HG03103 (cell line): ENCODE results near the gene FAM219B.
A peak's percentile ranks its signal among the peaks of the same experiment; 100 is the strongest.
"Not testable (repeated sequence)": the region's sequence is repeated elsewhere in the genome, so short reads cannot be mapped to it uniquely, and the experiment has no call there.

Experiments used
- ATAC-seq: cut with Tn5 transposase; IDR thresholded peaks from one replicate; pipeline ENCODE4 v1.9.1; 2021; ENCODE audit warnings: low read depth; ENCODE audit not compliant: unreplicated experiment

Gene FAM219B

DNA sequence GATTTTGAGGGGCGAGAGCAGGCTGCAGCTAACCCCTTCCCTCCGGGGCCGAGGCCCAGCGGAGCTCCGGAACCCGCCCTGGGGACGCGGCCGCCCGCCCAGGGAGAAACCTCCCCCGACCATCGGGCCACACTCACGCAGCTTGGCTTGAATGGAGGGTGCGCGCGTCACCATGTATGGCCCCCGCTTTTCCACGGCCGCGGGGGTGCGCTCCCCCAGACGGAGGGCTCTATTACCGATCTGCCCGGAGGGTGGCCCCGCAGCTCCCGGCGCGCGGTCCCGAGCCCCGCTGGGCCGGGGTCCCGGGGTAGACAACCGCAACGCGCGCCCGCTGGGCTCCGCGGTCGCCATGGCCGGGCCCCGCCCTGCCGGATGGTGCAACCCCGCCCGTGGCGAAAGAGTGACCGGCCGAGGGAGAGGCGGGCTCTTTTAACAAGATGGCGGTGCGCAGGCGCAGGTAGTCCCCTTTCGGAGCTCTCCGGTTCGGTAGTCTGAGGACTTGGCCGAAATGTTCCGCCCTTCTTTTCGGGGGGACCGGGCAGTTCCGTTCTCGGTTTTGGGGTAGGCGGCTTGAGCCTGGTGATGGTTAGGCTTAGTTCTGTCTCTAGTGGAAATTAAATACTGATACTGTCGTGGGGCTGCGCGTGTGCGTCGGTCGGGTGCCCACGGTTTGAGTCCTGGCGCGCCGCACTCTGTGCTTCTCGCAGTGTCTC lies at the start of gene FAM219B:
Gene FAM219B (minus strand): TSS at position 402 of the 713 bp plus-strand sequence. CDS start 51 bp downstream, at position 351.
- ATAC-seq = peak; percentile 77

DNA sequence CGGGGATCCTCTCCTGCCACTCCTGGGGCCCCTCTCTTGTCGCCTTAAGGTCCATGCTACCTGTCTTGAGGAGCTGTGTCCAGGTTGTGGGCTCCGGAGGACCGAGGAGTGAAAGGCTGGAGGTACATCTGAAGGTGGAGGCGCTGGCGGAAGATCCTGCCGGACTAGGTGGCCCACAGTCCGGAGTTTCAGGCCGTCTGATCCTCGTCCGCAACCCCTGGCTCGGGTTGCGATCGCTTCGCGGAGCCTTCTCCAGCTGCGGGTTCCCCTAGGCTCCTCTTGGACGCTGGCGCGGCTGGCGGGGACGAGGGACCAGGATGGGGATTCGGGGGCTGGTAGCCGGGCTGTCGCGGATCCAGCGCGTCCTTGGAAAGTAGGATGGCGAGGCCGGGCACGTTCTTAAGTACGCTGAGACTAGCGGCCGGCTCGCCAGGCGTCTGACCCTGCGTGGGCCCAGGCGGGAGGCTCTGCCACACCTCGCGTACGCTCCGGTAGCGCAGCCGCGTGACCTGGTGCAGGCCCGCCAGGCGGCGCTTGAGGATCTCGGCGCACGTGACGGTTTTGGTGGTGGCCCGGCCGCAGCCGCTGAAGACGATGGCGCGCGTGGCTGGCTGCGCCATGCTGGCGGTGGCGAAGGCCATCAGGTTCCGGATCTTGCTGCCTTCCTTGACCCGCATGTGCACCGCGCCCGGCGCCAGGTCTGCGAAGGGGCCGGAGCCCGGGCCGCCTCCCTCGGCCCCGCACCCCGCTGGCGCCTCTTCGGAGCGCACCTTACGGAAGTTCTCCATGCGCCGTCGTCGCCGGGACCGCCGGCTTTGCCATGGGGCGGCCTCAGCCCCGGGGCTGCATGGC lies 49.4 kb upstream of the FAM219B start:
- ATAC-seq = peak; percentile 35

DNA sequence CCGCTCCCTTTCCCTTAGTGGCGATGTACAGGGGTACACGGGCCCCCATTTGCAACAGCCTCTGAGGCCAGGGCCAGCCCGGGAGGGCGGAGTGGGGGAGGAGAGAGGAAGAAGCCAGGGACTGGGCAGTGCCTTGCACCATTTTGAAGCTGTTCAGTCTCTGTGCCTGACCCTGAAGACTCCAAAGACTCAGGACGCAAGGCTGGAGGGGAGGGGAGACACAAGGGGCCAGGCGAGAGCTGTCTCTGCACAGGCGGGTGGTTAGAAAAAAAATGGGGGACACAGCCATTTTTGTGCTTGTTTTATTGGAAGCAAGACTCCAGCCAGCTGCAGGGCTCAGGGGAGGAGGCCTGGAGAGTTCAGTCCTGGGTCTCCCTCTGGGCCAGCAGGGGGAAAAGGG lies 48.4 kb upstream of the FAM219B start:
- no peak for ATAC-seq

DNA sequence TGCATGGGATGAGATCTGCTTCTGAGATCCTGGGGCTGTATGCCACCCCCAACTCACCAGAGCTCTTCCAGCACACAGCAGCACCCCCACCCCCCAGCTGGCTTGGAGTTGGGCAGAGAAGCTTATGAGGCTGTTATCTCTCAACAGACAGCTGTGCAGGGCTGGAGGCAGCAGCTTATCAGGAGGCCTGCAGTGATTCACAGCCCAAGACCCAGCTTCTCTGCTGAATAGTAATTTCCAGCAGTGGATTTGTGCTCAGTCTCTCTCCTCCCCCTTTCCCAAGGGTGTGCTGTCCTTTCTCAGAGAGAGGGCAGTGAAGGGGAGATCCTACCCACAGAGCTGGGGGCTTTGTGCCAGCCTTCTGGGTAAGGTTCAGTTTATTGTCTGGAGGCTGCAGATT lies 47.9 kb upstream of the FAM219B start:
- no peak for ATAC-seq

- ATAC-seq = no peak
Measured at GRCh38 chr15:74951006-74951405, 44.4 kb upstream of the FAM219B start.

GRCh38 chr15:74950078-74950908 lies 43.6 kb upstream of the FAM219B start:
- no peak for ATAC-seq

DNA sequence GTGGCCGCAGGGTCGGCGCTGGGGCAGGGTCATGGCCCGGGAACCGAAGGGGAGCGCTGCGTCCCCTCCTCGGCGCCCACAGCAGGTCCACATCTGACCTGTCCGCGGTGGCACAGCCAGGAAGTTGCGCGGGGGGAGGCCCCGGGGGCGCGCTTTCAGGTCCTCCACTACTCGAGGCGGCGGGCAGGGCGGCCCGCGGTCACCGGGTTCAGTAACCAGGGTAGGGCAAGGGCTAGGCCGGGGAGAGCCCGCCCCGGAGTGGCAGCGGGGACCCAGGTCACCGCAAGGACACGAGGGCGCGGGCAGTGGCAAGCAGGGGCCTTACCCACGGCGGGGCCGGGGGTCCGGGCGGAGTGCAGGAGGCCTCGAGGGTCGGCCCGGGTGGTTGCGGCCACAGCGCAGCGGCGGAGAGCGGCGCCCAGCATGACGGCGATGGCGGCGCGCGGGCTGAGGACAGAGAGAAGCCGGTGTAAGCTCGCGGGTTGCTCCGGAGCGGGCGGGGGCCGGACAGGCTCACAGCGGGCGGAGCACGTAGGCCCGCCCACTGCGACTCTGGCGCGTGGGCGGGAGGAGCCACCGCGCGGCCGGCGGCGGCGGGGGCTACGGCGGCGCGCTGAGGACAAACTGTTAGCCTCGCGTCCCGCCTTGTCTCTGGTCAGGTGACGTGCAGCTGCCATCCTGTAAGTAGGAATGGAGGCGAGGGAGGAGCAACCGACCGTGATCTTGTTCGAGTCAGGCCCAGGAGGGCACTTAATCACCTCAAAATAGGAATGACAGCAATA lies 31.1 kb upstream of the FAM219B start, which contains the start of gene COX5A:
Gene COX5A (minus strand): TSS at position 484 of the 782 bp plus-strand sequence. CDS start 59 bp downstream, at position 425.
- ATAC-seq = peak; percentile 83

- ATAC-seq = no peak
Measured at GRCh38 chr15:74937272-74937589, 30.6 kb upstream of the FAM219B start.

DNA sequence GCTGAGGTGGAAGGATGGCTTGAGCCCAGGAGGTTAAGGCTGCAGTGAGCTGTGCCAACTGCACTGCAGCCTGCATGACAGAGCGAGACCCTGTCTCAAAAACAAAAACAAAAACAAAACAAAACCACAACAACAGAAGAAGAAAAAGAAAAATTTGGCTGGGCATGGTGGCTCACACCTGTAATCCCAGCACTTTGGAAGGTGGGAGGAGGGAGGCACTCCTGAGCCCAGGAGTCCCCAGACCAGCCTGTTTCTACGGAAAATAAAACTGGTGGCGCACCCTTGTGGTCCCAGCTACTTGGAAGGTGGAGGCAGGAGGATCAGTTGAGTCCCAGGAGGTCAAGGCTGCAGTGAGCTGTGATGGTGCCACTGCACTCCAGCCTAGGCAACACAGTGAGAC lies 28.5 kb upstream of the FAM219B start:
- not testable (repeated sequence) for ATAC-seq

- no peak for ATAC-seq
Measured at GRCh38 chr15:74933573-74933972, 26.9 kb upstream of the FAM219B start.

DNA sequence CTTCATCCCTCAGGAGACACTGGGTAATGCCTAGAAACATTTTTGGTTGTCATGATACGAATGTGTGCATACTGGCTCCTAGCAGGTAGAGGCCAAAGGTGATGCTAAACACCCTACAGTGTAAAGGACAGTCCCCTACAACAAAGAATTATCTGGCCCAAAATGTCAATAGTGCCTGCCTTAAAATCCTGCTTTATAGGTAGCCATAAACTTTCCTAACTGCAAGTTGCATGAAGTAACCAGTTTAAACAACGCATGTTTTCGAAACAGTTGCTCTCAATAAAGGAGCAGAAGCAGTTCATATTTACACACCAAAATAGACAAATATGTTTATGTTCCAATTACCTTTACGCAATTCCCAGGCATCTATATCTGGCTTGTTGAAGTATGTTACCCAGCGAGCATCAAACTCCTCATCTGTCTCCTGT lies 22.1 kb upstream of the FAM219B start:
- no peak for ATAC-seq

DNA sequence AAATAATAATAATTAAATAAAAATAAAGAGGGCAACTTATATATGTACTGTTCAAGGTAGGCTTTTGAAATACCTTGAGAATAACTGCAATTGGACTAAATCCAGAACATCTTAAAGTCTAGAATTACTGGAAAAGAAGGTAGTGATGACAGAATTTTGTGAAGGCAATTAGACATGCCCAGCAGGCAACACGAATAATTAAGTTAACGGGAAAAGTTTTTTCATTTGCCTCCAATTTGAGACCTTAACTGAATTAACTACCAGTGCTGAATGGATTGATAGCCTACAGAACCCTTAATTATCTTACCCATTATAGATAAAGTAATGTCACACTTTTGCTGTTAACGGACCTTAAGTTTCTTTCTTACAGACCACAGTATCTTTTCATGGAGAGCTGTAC lies 17.9 kb upstream of the FAM219B start:
- no peak for ATAC-seq

DNA sequence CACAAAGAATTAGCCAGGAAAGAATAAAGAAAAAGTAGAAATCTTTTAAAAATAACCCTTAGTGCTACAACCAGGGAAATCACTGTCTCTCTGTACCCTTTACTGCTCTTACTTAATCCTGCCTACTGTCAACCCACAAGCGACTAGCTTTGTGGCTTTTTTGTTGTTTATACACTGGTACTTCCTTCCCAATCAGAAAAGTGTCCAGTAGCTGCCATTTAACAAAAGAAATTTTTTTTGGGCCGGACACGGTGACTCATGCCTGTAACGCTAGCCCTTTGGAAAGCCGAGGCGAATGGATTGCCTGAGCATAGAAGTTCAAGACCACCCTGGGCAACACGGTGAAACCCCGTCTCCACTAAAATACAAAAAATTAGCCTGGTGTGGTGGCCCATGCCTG lies 13.8 kb upstream of the FAM219B start:
- no peak for ATAC-seq

DNA sequence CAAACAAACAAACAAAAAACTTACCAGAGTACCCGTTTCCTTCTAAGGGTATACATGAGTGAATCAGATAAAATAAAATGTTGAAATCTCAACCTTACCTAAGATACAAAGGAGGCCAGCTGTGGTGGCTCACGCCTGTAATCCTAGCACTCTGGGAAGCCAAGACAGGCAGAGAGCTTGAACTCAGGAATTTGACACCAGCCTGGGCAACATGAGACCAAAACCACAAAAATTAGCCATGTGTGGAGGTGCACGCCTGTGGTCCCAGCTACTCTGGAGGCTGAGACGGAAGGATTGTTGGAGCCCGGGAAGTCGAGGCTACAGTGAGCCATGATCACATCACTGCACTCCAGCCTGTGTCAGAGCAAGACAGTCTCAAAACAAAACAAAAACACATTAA lies 11.0 kb upstream of the FAM219B start:
- ATAC-seq = no peak

GRCh38 chr15:74913799-74914198 lies 7.1 kb upstream of the FAM219B start:
- ATAC-seq = not testable (repeated sequence)

GRCh38 chr15:74913041-74913440 lies 6.4 kb upstream of the FAM219B start:
- no peak for ATAC-seq

GRCh38 chr15:74908635-74909034 lies 2.0 kb upstream of the FAM219B start:
- no peak for ATAC-seq

DNA sequence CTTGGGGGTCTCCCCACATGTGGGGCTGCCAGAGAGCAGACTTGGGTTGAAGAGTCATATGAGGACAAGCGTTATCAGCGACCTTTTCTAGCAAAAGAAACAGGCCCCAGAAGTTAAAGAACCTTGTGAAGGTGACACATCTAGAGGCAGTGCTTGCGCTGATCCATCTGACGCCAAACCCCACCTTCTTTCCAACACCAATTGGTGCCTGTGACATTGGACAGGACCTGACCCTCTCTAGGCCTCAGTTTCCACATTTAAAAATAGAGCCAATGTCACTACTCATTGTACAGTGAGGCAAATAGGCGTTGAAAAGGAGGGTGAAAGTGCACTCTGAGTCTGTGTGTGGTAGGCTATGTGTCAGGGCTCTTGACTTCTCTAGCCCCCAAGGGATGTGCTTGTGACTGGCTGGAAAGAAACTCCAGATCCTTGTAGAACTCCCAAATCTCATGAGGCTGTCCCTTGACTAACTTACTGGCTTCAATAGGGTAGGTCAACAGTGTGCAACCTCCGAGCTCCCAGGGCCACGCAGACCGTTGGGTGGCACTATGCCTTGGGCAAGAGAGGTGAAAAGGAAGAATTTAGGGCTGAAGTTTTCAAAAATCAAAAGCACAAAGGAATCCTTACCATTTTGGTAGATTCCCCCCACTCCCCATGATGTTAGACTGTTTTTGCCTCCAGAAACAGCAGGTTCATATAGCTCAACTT lies 666 bp upstream of the FAM219B start:
- no peak for ATAC-seq

DNA sequence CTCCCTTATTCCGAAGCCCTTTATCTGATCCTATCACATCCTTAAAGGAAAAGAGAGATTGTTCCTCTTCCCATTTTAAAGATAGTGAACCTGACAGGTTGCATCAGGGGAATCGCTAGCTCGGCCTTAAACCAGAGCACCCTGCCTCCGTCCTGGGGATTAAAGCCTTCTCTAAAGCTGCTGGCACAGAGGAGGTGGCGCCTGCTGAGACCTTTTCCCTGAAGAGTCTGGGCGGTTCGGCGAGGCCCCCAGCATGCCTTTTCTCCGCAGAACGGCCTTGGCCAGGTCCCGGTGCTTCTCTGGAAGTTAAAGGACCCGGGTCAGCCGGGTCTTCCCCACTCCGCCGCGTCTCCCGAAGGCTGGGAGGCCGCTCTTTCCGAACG lies 593 bp downstream of the FAM219B start:
- ATAC-seq = no peak
